ENCODE results near the gene SLC39A11.

DNA sequence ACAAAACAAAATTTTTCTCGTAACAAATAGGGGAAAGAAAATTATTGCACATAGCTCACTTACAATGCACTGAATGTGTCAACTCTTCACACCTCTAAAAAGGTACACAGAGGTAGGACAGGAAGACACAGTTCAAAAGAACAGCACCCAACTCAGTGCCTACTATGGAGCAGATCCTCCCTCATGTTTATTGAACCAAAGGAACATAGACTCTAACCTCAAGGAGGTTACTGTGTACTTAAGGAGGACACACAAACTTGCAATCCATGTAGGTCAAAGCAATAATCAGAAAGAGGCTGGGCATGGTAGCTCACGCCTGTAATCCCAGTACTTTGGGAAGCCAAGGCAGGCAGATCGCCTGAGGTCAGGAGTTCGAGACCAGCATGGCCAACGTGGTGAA, 50.3 kb downstream of the SLC39A11 start:
- TF ChIP-seq LEF1 (IDR thresholded peaks at IDR 0.05; ENCODE audit: borderline replicate concordance), result no peak
- TF ChIP-seq SP1 (IDR thresholded peaks at IDR 0.05), result no peak
- no peak for TF ChIP-seq PKNOX1 (IDR thresholded peaks at IDR 0.05)
- TF ChIP-seq HDGF (IDR thresholded peaks at IDR 0.05; ENCODE audit: borderline replicate concordance), result no peak
- TF ChIP-seq ELF4 (IDR thresholded peaks at IDR 0.05), result no peak
- no peak for TF ChIP-seq SUZ12 (IDR thresholded peaks at IDR 0.05)
- TF ChIP-seq ZNF384 (IDR thresholded peaks at IDR 0.05), result no peak
- no peak for TF ChIP-seq FOXA1 (IDR thresholded peaks at IDR 0.05)
- TF ChIP-seq L3MBTL2 (conservative IDR thresholded peaks at IDR 0.05), result no peak
- no peak for TF ChIP-seq FOXM1 (IDR thresholded peaks at IDR 0.05; ENCODE audit: borderline replicate concordance)
- no peak for TF ChIP-seq BHLHE40 (IDR thresholded peaks at IDR 0.05; ENCODE audit: borderline replicate concordance)
